GM19455 (cell line): ENCODE results near the gene RARRES2.

Experiments
- ATAC-seq: cut with Tn5 transposase; IDR thresholded peaks from one replicate; pipeline ENCODE4 v1.9.1; 2021; ENCODE audit not compliant: unreplicated experiment

The RARRES2 gene

DNA sequence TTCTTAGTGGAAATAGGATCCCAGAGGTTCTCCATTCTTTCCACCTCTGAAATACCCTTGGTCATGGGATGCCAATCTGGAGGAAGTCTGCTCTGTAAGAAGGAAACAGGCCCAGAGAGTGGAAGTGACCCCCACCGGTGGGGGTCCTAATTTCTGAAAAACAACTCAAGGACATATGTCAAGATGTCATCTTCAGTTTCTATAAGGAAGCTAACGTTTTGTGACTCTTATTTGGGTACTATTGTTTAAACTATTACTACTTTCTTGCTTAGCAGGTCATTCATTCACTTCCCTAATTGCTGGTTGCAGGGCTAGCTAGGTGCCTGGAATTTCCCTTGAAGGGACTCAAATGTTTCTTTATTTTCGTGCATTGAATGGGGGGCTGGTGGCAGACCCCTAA, 35.8 kb upstream of the RARRES2 start:
- no peak for ATAC-seq

DNA sequence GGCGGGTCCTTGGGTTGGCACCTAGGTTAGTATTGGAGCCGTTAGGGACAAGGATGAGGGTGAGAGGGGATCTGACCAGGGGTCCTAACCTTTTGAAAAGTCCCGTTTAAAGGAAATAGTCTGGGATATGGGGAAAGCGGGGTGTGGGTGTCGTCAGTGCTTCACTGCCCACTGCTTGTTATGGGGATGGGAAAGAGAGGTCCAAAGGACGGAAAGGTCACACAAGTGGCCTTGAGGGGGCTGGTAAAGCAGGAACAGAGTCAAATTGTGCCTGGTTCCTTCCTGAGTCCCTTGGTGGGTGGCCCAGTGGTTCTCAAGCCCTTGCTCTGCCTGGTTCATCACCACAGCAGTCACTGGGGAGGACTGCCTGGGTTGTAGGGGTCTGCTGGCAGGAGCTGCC, 35.1 kb upstream of the RARRES2 start:
- no peak for ATAC-seq

DNA sequence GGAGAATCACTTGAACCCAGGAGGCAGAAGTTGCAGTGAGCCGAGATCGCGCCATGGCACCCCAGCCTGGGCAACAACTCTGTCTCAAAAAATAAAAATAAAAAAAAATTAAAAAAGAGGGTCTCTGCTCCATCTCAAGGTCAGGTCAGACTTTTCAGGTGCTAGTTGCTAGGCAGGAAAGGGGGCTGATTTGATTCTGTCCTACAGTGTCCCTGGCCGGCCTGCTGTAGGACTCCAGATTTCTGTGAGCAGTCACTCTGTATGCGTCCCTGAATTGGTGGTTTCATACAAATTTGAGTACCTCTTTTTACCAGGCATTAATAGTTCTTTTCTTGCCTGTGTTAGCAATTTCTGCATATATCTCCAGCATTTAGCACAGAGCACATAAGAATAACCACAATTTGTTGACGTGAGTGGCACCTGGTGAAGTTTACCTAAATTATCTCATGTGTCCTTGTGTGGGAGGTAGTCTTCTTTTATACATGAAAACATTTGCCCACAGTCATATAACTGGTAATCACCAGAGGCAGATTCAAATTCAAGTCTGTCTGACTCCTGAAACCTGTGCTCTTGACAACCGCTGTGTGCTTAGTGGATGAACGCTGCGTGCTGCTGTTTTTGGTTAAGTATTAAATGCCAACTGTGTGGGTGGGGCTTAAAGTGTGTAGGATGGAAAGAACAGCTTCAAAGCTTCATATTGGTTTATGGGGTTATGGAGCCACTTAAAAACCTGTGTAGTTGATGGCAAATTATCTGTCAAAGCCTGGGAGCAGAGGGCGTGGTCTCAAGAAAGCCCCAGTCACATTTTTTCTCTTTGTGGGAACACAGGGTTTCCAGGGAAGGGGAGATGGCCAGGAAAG, 34.5 kb upstream of the RARRES2 start:
- no peak for ATAC-seq

DNA sequence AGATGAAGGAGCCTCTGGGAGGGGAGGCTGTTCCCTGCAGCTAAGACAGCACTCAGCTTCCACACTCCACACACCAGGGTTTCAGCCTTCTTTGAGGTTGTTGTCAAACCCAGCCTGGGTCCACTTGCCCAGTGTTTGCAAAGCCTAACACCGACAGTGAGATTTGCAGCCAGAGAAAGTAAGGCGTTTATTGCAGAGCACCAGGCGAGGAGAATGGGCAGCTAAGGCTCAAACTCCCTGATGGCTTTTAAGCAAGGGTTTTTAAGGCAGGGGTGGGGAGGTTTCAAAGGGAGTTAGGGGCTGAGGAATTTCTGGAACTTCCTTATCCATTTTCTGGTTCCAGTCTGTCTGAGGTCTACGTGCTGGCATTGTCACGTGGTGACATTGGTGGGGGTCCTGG, 33.0 kb upstream of the RARRES2 start:
- no peak for ATAC-seq

DNA sequence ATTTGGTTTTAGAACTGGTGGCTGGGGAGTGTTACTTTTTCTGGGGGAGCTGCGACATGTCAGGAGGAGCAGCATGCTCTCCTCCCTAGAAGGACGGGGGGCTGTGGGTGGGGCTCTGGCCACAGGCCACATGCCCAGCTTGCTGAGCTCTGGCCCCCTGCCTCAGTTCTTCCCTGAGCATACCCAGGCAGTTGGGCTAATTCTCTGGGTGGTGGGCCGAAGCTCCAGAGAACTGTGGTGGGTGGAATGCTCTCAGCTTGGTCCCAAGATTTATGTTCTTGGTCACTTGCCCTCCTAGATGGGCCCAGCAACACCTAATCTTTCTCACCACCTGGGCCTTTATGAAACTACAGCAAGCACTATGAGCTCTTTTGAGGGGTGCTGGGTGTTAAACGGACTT, 32.6 kb upstream of the RARRES2 start:
- ATAC-seq = no peak

DNA sequence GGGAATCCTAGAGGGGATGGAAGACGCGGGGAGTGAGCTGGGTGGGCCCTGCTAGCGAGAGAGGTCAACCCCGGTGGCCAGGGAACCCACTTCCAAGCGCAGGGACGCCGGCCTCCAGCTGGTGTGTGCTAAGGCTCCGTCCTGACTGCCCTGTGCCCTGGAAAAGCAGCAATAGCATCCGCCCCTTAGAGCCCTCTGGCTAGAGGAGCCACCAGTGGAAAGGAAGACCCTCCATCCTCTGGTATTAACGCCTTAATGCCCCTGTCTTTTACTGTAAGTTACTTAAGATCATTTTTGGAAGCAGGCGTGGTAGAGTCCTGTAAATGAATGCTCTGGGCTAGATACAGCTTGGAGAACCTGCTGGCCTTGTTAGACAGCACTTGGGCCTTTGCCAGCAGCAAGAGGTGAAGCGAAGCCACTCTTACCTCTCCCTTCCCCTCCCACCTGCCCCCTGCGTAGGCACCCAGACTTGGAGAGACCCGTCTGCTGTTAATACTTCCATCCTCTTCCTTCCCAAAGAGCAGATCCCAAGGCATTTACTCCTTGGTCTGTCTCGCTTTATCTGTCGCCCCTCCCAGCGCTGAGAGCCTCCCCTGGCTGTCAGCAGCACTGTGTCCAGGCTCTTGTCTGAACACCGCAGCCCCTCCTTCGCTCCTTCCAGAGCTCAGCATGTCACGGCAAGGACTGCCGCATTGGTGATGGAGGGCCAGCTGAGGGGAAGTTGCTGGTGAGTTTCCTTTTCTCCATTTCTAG, 31.8 kb upstream of the RARRES2 start:
- ATAC-seq = no peak

DNA sequence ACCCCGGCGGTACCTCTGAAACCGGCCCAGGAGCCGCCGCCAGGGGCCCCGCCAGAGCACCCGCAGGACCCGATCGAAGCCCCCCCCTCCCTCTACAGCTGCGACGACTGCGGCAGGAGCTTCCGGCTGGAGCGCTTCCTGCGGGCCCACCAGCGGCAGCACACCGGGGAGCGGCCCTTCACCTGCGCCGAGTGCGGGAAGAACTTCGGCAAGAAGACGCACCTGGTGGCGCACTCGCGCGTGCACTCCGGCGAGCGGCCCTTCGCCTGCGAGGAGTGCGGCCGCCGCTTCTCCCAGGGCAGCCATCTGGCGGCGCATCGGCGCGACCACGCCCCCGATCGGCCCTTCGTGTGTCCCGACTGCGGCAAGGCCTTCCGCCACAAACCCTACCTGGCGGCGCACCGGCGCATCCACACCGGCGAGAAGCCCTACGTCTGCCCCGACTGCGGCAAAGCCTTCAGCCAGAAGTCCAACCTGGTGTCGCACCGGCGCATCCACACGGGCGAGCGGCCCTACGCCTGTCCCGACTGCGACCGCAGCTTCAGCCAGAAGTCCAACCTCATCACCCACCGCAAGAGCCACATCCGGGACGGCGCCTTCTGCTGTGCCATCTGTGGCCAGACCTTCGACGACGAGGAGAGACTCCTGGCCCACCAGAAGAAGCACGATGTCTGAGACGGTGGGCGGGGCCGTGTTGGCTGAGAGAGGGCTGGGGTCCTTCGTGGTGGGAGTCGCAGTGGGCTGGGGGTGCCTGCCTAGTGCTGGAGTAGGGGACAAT, 31.0 kb upstream of the RARRES2 start:
- ATAC-seq = no peak

DNA sequence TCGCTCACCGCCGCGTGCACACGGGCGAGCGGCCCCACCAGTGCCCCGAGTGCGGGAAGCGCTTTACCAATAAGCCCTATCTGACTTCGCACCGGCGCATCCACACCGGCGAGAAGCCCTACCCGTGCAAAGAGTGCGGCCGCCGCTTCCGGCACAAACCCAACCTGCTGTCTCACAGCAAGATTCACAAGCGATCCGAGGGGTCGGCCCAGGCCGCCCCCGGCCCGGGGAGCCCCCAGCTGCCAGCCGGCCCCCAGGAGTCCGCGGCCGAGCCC, 30.5 kb upstream of the RARRES2 start:
- ATAC-seq = no peak

DNA sequence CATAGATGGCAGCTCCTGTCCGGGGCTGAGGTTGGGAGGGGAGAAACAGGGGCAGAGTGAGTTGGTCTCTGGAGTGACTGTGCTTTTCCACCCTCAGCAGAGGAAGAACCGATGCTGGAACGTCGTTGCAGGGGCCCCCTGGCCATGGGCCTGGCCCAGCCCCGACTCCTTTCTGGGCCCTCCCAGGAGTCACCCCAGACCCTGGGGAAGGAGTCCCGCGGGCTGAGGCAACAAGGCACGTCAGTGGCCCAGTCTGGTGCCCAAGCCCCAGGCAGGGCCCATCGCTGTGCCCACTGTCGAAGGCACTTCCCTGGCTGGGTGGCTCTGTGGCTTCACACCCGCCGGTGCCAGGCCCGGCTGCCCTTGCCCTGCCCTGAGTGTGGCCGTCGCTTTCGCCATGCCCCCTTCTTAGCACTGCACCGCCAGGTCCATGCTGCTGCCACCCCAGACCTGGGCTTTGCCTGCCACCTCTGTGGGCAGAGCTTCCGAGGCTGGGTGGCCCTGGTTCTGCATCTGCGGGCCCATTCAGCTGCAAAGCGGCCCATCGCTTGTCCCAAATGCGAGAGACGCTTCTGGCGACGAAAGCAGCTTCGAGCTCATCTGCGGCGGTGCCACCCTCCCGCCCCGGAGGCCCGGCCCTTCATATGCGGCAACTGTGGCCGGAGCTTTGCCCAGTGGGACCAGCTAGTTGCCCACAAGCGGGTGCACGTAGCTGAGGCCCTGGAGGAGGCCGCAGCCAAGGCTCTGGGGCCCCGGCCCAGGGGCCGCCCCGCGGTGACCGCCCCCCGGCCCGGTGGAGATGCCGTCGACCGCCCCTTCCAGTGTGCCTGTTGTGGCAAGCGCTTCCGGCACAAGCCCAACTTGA, 29.9 kb upstream of the RARRES2 start:
- no peak for ATAC-seq

DNA sequence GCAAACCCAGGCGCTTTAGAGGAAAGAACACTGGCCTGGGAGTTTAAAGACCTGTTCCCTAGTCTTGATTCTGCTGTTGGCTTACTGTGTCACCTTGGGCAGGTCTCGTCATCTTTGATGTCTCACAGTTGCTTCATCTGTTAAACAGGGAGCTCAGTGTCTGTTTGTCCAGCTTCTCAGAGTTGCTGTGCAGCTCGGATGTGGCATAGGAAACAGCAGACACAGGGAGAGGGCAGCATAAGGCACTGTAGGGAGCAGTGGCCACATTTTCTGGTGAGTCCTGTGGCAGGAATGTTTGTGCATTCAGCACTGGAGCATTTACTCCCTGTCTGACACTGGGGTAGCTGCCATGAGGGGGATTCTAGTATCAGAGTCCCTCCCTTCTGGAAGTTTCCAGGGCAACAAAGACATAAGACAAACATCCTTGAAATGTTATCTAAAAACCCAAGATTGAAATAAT, 29.2 kb upstream of the RARRES2 start:
- no peak for ATAC-seq

DNA sequence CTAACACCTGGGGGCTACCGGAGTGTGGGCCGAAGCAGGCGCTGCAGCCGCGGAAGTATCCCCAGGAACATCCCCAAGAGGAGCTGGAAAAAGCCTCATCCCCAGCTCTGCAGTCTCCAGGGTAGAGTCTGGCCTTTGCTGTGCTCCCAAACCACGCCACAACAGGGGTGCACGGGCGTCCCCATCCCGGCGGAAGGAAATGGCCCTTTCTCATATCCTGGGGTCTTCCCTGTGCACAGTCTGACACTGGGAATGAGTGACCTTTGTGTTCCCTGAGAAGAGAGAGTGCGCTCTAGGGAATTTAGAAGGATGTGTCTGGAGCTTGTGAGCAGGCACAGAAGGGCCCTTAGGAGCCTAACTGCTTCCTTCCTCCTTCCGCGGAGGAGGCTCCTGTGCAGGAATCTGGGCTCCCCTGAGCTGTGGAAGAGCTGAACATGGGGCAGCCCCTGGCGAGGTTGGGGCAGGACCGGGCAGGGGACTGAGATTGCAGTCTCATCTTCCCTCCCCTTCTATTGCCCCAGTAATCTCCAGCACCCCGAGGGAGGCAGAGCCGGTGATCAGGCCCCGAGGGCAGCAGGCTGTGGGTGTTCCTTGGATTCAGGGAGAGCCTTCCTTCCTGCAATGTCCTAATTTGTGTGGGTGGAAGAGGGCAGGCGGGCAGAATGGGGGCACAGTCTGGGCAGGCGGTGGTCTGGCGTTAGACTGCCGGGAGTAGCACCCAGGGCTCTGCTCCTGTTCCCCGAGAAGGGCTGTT, 28.5 kb upstream of the RARRES2 start:
- no peak for ATAC-seq

DNA sequence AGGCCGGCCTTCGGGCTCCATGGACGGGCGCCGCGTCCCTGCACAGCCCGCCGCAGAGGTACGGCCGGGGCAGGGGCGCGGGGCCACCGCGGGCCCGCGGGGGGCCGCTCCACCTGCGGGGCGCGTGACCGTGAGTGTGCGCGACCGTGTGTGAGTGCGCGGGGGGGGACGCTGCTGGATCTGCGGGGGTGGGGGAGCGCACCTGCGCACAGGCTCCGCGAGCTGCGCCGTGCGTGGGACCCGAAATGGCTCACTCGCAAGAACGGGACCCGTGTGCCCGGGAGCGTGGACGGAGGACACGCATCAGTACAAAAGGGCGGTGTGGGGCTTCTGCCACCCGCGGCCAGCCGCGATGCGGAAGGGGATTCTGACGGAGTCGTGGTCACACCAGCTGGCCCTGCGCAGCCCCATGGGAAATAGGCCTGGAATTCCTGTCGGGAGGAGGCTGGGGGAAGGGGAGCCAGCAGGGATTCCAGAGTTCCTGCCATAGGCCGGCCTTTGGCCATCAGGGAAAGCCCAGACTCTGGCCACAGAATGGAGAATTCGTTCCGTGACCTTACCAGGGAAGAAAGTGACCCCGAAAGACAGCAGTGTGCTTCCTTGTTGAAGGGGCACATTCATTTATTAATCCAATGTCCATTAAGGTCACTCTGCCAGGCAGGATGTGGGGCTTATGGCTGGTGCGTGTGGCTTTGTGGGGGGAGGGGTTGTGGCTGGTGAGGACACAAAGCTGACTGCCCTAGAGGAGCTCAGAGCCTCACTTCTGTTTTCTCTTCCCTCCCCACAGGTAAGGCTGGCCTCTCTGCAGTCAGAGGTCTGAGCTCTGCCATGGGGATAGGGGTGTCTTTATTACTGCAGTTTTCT, 27.7 kb upstream of the RARRES2 start:
- ATAC-seq = peak; percentile 18

DNA sequence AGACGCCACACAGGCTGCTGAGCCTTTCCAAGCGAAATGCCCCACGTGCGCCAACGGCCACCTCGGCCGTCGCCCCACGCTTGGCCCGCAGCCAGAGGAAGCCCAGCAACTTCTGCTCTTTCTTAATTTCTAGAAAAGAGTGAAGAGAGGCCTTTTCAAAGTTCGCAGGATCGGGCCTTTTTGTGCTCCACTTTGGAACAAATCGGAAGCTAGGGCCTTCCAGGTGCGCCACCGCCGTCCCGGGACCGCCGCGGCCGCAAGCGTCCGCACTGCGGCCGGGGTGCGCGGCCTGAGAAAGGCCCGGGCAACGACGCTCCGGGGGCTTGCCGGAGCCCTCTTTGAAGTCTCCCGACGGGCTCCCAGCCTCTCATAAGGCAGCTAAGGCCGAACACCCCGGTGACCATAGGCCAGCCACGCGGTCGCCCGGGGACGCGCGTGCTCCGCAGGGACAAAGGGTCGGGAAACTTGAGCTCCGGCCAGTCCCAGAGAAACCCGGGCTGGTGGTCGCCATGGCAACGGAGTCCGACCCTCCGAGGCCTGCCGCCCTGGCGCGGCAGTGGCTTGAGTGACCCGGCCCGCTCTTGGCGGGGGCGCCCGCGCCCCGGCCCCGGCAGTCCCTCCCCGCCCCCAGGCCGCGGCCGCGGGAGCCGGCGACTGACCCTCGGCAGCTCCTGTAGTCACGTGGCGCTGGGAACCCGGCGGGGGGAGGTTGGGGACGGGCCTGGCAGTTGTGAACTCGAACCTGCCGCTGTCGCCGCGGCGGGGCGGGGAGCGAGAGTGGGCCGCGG, 26.9 kb upstream of the RARRES2 start, which contains the start of gene REPIN1:
Gene REPIN1 (plus strand): TSS at position 727 of the 788 bp plus-strand sequence. CDS start 890 bp downstream, outside the sequence.
- peak; percentile 60 for ATAC-seq

DNA sequence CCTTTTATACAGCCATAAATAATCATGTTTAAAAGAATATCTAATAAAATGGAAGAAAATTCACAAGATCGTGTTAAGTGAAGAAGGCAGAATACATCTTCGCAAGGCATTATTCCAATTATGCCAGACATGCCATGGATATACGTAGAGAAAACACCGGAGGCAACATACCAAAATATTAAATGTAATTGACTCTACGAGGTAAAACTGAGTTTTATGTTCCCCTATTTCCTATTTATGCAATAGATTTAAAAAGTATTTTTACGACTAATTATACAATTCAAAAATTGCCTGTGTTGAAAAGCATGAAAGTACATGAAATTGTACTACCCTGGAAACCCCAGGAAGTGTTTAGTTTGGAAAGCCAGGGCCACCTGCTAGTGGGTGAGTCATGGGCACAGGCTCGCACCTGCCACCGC, 26.3 kb upstream of the RARRES2 start:
- ATAC-seq = no peak

DNA sequence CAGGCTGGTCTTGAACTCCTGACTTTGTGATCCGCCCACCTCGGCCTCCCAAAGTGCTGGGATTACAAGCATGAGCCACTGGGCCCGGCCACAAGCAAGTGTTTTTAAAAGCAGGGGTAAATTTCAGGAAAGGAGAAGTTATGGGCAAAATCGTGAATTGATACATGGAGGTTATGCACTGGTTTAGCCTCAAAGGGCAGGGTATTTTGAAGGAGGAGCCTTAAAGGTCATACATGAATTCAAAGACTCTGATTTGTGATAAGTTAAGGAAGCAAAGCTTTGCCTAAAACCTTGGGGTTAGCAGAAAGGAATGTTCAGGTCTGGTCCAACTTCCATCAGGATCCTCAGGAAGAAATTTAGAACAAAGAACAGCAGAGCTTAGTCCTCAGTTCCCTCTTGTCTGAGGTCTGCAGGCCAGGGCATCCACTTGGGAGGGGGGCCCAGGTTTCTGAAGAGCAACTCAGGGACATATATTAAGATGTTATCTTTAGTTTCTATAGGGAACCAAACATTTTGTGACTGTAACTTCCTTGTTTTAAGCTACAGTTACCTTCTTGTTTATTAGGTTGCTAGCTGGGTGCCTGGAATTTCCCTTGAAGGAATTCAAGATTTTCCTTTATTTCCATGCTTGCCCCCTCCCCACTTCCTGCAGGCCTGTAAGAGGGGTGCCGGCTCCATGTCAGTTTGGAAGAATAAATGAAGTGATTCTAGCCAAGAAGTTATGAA, 24.4 kb upstream of the RARRES2 start:
- no peak for ATAC-seq

DNA sequence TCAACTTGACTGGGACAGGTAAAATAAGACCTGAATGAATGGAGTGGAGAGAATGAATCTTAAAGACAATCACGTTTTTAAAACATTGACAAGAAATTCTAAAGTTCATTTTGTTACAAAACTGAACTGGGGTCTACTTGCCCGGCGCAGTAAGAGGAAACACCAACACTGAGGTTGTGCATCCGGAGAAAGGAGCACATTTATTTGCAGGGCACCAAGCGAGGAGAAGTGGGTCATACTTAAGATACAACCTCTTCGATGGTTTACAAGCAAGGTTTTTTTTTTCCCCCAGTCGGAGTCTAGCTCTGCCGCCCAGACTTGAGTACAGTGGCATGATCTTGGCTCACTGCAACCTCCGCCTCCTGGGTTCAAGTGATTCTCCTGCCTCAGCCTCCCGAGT, 23.8 kb upstream of the RARRES2 start:
- ATAC-seq = no peak

DNA sequence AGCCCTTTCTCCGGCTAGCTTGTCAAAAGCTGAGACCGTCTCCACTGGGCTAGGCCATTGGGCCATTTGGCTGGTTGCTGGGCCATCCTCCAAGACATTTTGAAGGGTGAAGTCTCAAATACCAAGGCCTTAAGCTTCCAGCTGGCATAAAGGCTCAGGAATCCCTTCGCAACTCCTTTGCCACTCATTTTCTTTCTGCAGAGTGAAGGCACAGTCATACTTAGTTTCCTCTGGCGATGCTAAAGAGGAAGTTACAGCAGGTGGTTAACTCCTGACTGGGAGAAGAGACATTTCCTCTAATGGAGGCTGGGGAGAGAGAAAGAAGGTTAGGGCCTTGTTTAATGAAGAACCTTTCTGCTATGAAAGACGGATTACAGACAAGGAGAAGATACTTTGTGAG, 22.4 kb upstream of the RARRES2 start:
- no peak for ATAC-seq

DNA sequence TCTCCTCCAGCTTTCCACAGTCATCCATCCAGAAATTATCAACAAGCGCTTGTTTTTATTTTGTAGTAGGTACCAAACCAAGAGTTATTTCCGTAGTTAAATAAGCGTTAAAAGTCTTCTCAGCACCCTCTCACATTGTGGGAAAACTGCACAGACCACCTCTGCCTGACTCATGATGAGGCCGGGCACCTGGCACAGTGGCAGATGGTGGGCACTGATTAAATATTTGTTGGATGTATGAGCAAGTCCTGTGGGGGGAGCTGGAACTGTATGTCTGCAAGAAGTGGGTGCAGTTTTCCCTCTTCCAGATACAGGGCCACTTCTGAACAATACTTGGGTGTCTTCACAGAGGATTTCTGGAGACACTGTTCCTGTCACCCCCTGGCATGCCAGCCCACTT, 21.9 kb upstream of the RARRES2 start:
- no peak for ATAC-seq
